HG03280 (cell line): ENCODE measurements around the gene PLXNC1.

Experiments used
- ATAC-seq: cut with Tn5 transposase; IDR thresholded peaks from one replicate; pipeline ENCODE4 v1.9.1; 2021; ENCODE audit warnings: mild to moderate bottlenecking, moderate library complexity; ENCODE audit not compliant: unreplicated experiment

Gene PLXNC1

GRCh38 chr12:94157181-94157580, 8.8 kb downstream of the PLXNC1 start:
- no peak for ATAC-seq

DNA sequence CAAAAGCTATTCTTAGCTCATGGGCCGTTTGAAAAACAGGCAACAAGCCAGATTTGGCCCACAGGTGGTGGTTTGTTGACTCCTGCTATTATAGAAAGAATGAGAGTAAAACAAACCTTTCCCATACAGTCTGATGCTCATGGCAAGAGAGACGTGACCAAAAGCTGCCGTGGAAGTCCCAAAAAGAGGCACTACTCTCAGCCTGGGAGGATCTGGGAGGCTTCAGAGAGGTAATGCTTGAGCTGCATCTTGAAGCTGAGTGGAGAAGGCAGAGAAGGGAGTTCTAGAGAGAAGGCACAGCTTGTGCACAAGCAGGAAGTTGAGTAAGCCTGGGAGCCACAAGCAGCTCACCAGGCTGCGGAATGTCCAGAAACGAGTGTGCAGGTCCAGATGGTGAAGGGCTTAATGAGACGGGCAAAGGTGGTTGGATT, 9.6 kb downstream of the PLXNC1 start:
- ATAC-seq, result peak; percentile 74

DNA sequence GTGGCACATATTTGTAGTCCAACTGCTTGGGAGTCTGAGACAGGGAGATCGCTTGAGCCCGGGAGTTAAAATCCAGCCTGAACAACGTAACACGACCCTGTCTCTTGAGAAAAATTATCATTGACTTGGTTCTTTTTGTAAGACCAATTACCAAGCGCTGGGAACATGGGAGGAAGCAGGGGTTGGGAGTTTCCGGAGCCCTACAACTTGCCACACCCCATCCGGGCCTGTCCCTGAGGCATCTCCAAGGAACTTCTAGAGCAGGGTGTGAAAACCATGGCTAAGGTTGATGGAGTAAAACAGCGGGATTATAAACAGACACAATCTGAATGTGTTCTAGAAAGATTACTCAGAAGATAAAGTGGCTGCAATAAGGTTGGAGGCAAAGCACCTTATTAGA, 10.3 kb downstream of the PLXNC1 start:
- no peak for ATAC-seq

- no peak for ATAC-seq
These were observed 13.7 kb downstream of the PLXNC1 start for GRCh38 chr12:94162108-94162507.

- ATAC-seq, result no peak
These were observed 15.5 kb downstream of the PLXNC1 start for GRCh38 chr12:94163850-94164249.

GRCh38 chr12:94165138-94165537, 16.8 kb downstream of the PLXNC1 start:
- ATAC-seq, result no peak

- ATAC-seq, result no peak
These were observed 17.4 kb downstream of the PLXNC1 start for GRCh38 chr12:94165670-94166364.

DNA sequence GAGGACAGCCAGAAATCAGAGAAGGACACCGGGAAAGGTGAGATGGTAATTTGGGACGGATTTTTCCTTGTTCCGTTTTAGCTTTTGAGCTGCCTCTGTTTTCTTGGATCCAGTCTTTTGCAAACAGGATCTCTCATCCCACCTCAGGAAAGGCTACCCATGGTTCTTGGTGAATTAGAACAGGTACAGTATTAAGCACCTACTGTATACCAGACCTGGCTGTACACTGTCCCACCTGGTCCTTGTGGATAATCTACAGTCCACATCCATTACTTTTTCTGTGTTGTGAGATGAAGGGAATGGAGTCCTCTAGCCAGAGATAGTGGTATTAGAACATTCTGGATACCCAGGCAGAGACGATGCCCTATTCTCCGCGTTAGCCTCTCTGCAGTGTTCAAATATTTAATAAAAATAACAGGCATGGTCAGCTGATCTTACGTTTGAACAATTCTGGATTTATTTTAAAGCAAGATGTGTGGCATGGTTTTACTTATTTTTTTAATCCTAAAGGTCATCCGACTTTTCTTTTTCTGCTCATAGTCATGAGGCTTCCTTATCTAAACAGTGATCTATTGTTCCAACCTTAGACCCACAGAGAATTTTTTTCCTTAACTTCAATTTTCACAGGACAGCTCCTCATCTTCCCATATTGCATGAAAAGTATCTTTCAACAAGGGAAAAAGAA, 18.8 kb downstream of the PLXNC1 start:
- ATAC-seq, result no peak

GRCh38 chr12:94167756-94168416, 19.5 kb downstream of the PLXNC1 start:
- ATAC-seq, result no peak

GRCh38 chr12:94169495-94169894, 21.1 kb downstream of the PLXNC1 start:
- no peak for ATAC-seq

- ATAC-seq, result no peak
These were observed 21.8 kb downstream of the PLXNC1 start for GRCh38 chr12:94169966-94170689.

DNA sequence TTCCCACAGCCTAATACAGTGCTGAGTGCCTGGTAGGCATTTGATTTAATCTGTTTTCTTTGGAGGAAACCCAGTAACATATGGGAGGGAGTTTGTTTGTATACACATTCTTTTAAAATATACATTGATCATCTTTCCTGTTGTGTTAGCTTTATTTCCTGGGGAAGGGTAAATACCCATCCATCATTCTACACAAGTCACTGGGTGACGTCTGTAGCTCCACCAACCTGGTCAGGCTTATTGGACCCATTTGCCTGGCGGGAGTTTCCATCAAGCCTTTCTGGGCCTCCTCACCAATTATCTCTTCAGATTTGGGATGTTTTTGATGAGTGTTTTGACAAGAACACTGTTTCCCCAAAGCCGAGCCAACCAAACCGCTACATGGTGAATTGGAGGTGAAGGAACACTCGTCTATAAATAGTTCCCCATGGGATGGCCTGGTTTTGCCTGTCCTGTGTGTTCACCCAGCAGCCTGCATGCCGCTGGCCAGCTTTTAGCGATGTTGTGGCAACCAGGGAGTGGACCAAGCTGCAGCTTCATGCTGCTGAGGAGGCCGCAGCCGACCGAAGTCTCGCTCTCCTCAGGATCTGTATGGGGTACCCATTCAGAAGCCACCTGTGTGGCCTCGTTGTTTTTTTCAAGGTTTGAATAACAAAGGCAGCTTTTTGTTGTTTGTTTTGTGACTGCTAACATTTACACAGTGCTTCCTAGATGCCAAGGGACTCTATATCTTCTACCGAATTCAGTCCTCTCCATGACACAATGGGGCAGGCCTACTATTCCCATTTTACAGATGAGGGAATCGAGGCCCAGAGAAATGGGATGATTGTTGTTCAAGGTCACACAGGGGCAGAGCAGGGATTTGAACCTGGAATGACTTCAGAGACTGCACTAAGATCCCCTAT, 22.6 kb downstream of the PLXNC1 start:
- no peak for ATAC-seq

DNA sequence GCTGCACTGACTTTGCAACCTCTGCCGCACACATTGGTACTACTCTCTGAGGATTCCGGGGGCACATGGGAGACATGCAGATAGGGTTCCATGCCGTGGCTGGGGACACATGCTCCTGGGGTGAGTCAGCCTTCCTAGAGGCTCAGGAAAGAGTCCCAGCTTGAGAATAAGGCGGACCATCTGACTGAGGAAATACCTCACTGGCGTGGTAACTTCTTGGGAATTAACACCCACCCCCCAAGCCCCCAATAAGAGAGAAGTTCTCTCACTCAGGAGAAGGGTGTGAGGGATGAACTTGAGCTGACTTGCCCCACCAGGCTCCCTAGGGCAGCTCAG, 23.2 kb downstream of the PLXNC1 start:
- ATAC-seq, result no peak

DNA sequence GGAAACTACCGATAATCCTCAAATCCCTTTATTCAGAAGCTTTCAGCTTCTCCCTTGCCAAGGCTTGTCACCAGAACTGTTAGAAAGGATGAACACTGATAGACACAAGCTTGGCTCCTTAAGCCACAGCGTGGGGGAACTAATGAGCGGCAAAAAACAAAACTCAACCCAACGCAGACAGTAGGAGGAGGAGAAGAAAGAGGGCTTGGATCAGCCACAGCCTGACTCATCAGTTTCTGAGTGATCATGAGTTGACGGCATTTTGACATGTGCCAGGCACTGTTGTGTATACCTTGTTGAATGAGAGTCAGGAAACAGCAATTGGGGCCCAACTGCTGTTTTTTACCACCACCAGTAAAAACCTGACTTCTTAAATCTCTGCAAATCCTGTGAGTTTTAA, 23.7 kb downstream of the PLXNC1 start:
- ATAC-seq, result no peak

GRCh38 chr12:94172973-94173372, 24.6 kb downstream of the PLXNC1 start:
- ATAC-seq, result no peak

DNA sequence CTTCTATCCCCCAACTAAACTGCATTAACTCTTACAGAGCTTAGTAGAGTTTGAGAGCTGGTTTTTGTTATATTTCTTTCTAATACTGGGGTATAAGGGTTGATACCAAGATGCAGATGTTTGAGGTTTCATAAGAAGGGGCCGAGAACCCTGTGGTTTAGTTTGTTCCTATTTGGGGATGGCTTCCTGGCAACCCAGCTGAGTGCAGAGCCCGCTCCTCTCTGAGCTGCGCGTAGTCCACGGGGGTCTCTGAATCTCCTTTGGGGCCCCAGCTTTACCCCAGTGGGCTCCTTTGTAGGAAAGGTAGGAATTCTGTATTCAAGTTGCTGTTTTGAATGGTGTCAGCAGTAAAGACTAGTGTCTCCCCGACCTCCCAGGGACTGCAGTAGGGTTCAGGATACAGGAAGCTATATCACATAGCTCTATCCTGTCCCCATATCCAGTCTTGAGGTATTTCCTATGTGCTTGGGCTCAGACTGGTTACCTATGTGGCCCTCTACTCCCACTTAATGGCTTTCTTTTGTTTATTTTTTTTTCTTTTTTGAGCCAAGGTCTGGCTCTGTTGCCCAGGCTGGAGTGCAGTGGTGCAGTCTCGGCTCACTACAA, 25.4 kb downstream of the PLXNC1 start:
- ATAC-seq, result peak; percentile 73

GRCh38 chr12:94174576-94174975, 26.2 kb downstream of the PLXNC1 start:
- ATAC-seq, result no peak

GRCh38 chr12:94175763-94176668, 27.6 kb downstream of the PLXNC1 start:
- ATAC-seq, result no peak

DNA sequence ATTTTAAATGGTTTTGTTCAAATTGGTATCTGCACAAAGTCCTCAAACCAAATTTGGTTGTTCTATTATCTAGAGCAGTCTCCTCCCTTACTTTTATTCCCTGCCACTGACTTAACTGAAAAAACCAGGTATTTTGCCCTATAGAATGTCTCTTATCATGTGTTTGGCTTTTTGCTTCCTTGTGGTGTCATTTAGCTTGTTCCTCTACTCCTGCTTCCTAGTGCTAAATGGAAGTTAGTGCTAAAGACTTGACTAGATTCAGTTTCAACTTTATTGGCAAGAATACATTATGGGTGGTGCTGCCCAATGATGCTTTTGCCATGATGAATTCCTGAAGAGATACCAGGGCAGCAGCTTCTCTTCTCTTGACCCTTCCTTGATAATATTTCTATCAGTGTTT, 29.7 kb downstream of the PLXNC1 start:
- no peak for ATAC-seq
